Activated naive CD4-positive, alpha-beta T cell treated with anti-CD3 and anti-CD28 coated beads, Interleukin-2, amount 10 ng/mL, durations not matched to agents 7 days and 5 days (primary cell): ENCODE results near the gene RHEB.
A peak's percentile ranks its signal among the peaks of the same experiment; 100 is the strongest.

Source experiments
- CTCF ChIA-PET: fragments of 350-600 bp; sonication (Branson Sonifier 250); formaldehyde crosslinking; loops from one replicate; lab custom pipeline; 2021; ENCODE audit warnings: antibody characterized with exemption; lab: Charles Lee
- DNase-seq: peaks from one replicate; pipeline ENCODE4 v3.0.0-alpha.2; 2020
- H3K27ac Mint-ChIP-seq: one replicate; pipeline ENCODE4 v1.8.0; 2021; ENCODE audit warnings: mild to moderate bottlenecking, moderate library complexity, mixed read lengths
- H3K27me3 Mint-ChIP-seq: one replicate; pipeline ENCODE4 v1.8.0; 2021; ENCODE audit warnings: mild to moderate bottlenecking, mixed read lengths
- H3K36me3 Mint-ChIP-seq: one replicate; pipeline ENCODE4 v1.8.0; 2021; ENCODE audit warnings: mixed read lengths
- H3K4me1 Mint-ChIP-seq: one replicate; pipeline ENCODE4 v1.8.0; 2021; ENCODE audit warnings: mixed read lengths
- H3K4me3 Mint-ChIP-seq: one replicate; pipeline ENCODE4 v1.8.0; 2021; ENCODE audit warnings: mild to moderate bottlenecking, moderate library complexity, mixed read lengths
- H3K9me3 Mint-ChIP-seq: one replicate; pipeline ENCODE4 v1.8.0; 2021; ENCODE audit warnings: mixed read lengths

The RHEB gene

GRCh38 chr7:151519765-151520418 is at the start of gene RHEB:
RHEB (minus strand) TSS chr7:151519895; CDS start chr7:151519511, 384 bp downstream.
- peaks cover 35% of the 10 kb centered on the region for H3K27me3 Mint-ChIP-seq

GRCh38 chr7:151566897-151567320 is 47.2 kb upstream of the RHEB start:
- Mint-ChIP-seq H3K27ac (no peak overlapping the region), H3K36me3 (peaks cover 12% of the 10 kb centered on the region), H3K4me1 (no peaks in the 10 kb centered on the region), H3K4me3 (no peak overlapping the region), H3K9me3 (no peaks in the 10 kb centered on the region), H3K27me3 (no peaks in the 10 kb centered on the region)
- DNase-seq = no peak
- CTCF ChIA-PET = interaction anchor here (1.2 kb wide), 1 partner anchor 53 kb away, joined by 3 read pairs; no protein-coding TSS in a partner anchor

More at GRCh38 chr7:151519765-151520418, at the start of gene RHEB:
- peaks cover 44% of the 10 kb centered on the region for H3K4me1 Mint-ChIP-seq
- DNase-seq = peak; percentile 99
- CTCF ChIA-PET = interaction anchor here (1.5 to 2.1 kb wide), 2 partner anchors 112 to 240 kb away, joined by 4 to 9 read pairs; no protein-coding TSS in a partner anchor
- H3K4me3 Mint-ChIP-seq = peak within 1 kb of the TSS; percentile 97
- H3K27ac Mint-ChIP-seq = peak within 1 kb of the TSS; percentile 98
- peaks cover 17% of the 10 kb centered on the region for H3K36me3 Mint-ChIP-seq
- H3K9me3 Mint-ChIP-seq = no peaks in the 10 kb centered on the region

GRCh38 chr7:151565541-151565940 is 45.8 kb upstream of the RHEB start:
- H3K9me3 Mint-ChIP-seq = no peaks in the 10 kb centered on the region
- CTCF ChIA-PET = interaction anchor here (1.2 kb wide), 1 partner anchor 54 kb away, joined by 3 read pairs; no protein-coding TSS in a partner anchor
- no peak for DNase-seq
- peaks cover 5% of the 10 kb centered on the region for H3K4me1 Mint-ChIP-seq
- peaks cover 13% of the 10 kb centered on the region for H3K36me3 Mint-ChIP-seq
- no peak overlapping the region for H3K4me3 Mint-ChIP-seq
- no peak overlapping the region for H3K27ac Mint-ChIP-seq
- H3K27me3 Mint-ChIP-seq = no peaks in the 10 kb centered on the region

GRCh38 chr7:151560243-151560642 is 40.5 kb upstream of the RHEB start:
- no peaks in the 10 kb centered on the region for H3K27me3 Mint-ChIP-seq
- peaks cover 22% of the 10 kb centered on the region for H3K4me1 Mint-ChIP-seq
- CTCF ChIA-PET = no interaction called here
- H3K27ac Mint-ChIP-seq = peak overlapping the region; percentile 43
- H3K4me3 Mint-ChIP-seq = no peak overlapping the region
- no peaks in the 10 kb centered on the region for H3K9me3 Mint-ChIP-seq
- H3K36me3 Mint-ChIP-seq = peaks cover 23% of the 10 kb centered on the region
- no peak for DNase-seq

- CTCF ChIA-PET = no interaction called here
- no peak for DNase-seq
- H3K4me3 Mint-ChIP-seq = no peak overlapping the region
- no peaks in the 10 kb centered on the region for H3K9me3 Mint-ChIP-seq
- peaks cover 22% of the 10 kb centered on the region for H3K4me1 Mint-ChIP-seq
- no peak overlapping the region for H3K27ac Mint-ChIP-seq
- H3K27me3 Mint-ChIP-seq = no peaks in the 10 kb centered on the region
- H3K36me3 Mint-ChIP-seq = peaks cover 23% of the 10 kb centered on the region
These were observed 40.0 kb upstream of the RHEB start for GRCh38 chr7:151559557-151560183.

- no peak overlapping the region for H3K4me3 Mint-ChIP-seq
- no peaks in the 10 kb centered on the region for H3K27me3 Mint-ChIP-seq
- H3K27ac Mint-ChIP-seq = no peak overlapping the region
- no peaks in the 10 kb centered on the region for H3K9me3 Mint-ChIP-seq
- no peak for DNase-seq
- CTCF ChIA-PET = no interaction called here
- peaks cover 22% of the 10 kb centered on the region for H3K4me1 Mint-ChIP-seq
- peaks cover 23% of the 10 kb centered on the region for H3K36me3 Mint-ChIP-seq
These were observed 38.9 kb upstream of the RHEB start for GRCh38 chr7:151558575-151558974.

- Mint-ChIP-seq H3K27ac (no peak overlapping the region), H3K9me3 (no peaks in the 10 kb centered on the region), H3K27me3 (peaks cover 18% of the 10 kb centered on the region), H3K4me1 (peaks cover 22% of the 10 kb centered on the region), H3K4me3 (no peak overlapping the region), H3K36me3 (peaks cover 17% of the 10 kb centered on the region)
- CTCF ChIA-PET = no interaction called here
- no peak for DNase-seq
These were observed 36.9 kb upstream of the RHEB start for GRCh38 chr7:151556592-151556991.

GRCh38 chr7:151553356-151553755 is 33.7 kb upstream of the RHEB start:
- Mint-ChIP-seq H3K4me1 (no peaks in the 10 kb centered on the region), H3K9me3 (no peaks in the 10 kb centered on the region), H3K27ac (no peak overlapping the region), H3K36me3 (no peaks in the 10 kb centered on the region), H3K4me3 (no peak overlapping the region), H3K27me3 (peaks cover 32% of the 10 kb centered on the region)
- CTCF ChIA-PET = no interaction called here
- no peak for DNase-seq

- Mint-ChIP-seq H3K4me1 (no peaks in the 10 kb centered on the region), H3K27ac (no peak overlapping the region)
- CTCF ChIA-PET = interaction anchor here (0.6 kb wide), 1 partner anchor 248 kb away, joined by 3 read pairs; no protein-coding TSS in a partner anchor
These were observed 32.8 kb upstream of the RHEB start for GRCh38 chr7:151552352-151553028.

GRCh38 chr7:151551820-151552219 is 32.1 kb upstream of the RHEB start:
- Mint-ChIP-seq H3K27me3 (peaks cover 38% of the 10 kb centered on the region), H3K36me3 (no peaks in the 10 kb centered on the region), H3K27ac (no peak overlapping the region), H3K4me3 (no peak overlapping the region), H3K9me3 (no peaks in the 10 kb centered on the region), H3K4me1 (peaks cover 2% of the 10 kb centered on the region)
- no peak for DNase-seq
- CTCF ChIA-PET = interaction anchor here (0.6 kb wide), 1 partner anchor 247 kb away, joined by 3 read pairs; no protein-coding TSS in a partner anchor

More at GRCh38 chr7:151552352-151553028, 32.8 kb upstream of the RHEB start:
- H3K9me3 Mint-ChIP-seq = no peaks in the 10 kb centered on the region
- no peak for DNase-seq
- H3K36me3 Mint-ChIP-seq = no peaks in the 10 kb centered on the region
- H3K27me3 Mint-ChIP-seq = peaks cover 38% of the 10 kb centered on the region
- no peak overlapping the region for H3K4me3 Mint-ChIP-seq

- no peak overlapping the region for H3K4me3 Mint-ChIP-seq
- H3K4me1 Mint-ChIP-seq = peaks cover 2% of the 10 kb centered on the region
- no peaks in the 10 kb centered on the region for H3K9me3 Mint-ChIP-seq
- no peak overlapping the region for H3K27ac Mint-ChIP-seq
- DNase-seq = no peak
- CTCF ChIA-PET = no interaction called here
- peaks cover 46% of the 10 kb centered on the region for H3K27me3 Mint-ChIP-seq
- no peaks in the 10 kb centered on the region for H3K36me3 Mint-ChIP-seq
These were observed 31.1 kb upstream of the RHEB start for GRCh38 chr7:151550656-151551286.

- peaks cover 2% of the 10 kb centered on the region for H3K4me1 Mint-ChIP-seq
- H3K4me3 Mint-ChIP-seq = no peak overlapping the region
- no peaks in the 10 kb centered on the region for H3K36me3 Mint-ChIP-seq
- CTCF ChIA-PET = no interaction called here
- no peaks in the 10 kb centered on the region for H3K9me3 Mint-ChIP-seq
- H3K27ac Mint-ChIP-seq = no peak overlapping the region
- H3K27me3 Mint-ChIP-seq = peaks cover 58% of the 10 kb centered on the region
- no peak for DNase-seq
These were observed 29.9 kb upstream of the RHEB start for GRCh38 chr7:151549644-151550043.

GRCh38 chr7:151549083-151549482 is 29.4 kb upstream of the RHEB start:
- Mint-ChIP-seq H3K36me3 (no peaks in the 10 kb centered on the region), H3K4me3 (no peak overlapping the region), H3K27ac (no peak overlapping the region), H3K4me1 (peaks cover 2% of the 10 kb centered on the region), H3K27me3 (peaks cover 60% of the 10 kb centered on the region), H3K9me3 (no peaks in the 10 kb centered on the region)
- no peak for DNase-seq
- CTCF ChIA-PET = no interaction called here

- Mint-ChIP-seq H3K9me3 (no peaks in the 10 kb centered on the region), H3K36me3 (no peaks in the 10 kb centered on the region), H3K27ac (no peak overlapping the region), H3K27me3 (peaks cover 63% of the 10 kb centered on the region), H3K4me3 (no peak overlapping the region), H3K4me1 (peaks cover 2% of the 10 kb centered on the region)
- DNase-seq = no peak
- CTCF ChIA-PET = no interaction called here
These were observed 24.5 kb upstream of the RHEB start for GRCh38 chr7:151544183-151544582.
